ENCODE measurements around the gene SPIRE1. TPM values are rescaled to one million over a fixed set of nuclear protein-coding genes. Genes with fewer than 3 reads are reported as not detected.
"Not testable (repeated sequence)": the region's sequence is repeated elsewhere in the genome, so short reads cannot be mapped to it uniquely, and the experiment has no call there.

The SPIRE1 gene
- total RNA-seq, 6 experiments from 2014 or later: 22.2 to 33.7 (median 28.2) TPM

- H3K4me1 Mint-ChIP-seq (ENCODE audit: low read depth): peaks cover 14% of the 10 kb centered on the region; the same call in 1 of the 2 replicates
- no peak overlapping the region for H3K27ac Mint-ChIP-seq
- no peaks in the 10 kb centered on the region for H3K9me3 Mint-ChIP-seq
- no peak overlapping the region for H3K4me3 Mint-ChIP-seq
- TF ChIP-seq CTCF (IDR thresholded peaks at IDR 0.05): no peak
- peaks cover 4% of the 10 kb centered on the region; the same call in 1 of the 2 replicates for H3K36me3 Mint-ChIP-seq (ENCODE audit: low read depth)
- DNase-seq: no peak
- no peaks in the 10 kb centered on the region for H3K27me3 Mint-ChIP-seq (ENCODE audit: insufficient read depth)
Measured at GRCh38 chr18:12564861-12565260, 93.0 kb downstream of the SPIRE1 start.

- Mint-ChIP-seq H3K4me3 (no peak overlapping the region), H3K36me3 (ENCODE audit: low read depth) (peaks cover 9% of the 10 kb centered on the region; the same call in 1 of the 2 replicates), H3K27me3 (ENCODE audit: insufficient read depth) (no peaks in the 10 kb centered on the region), H3K27ac (no peak overlapping the region), H3K9me3 (0 out of 2 replicates have a peak, but pooled peaks cover 4% of the 10 kb centered on the region), H3K4me1 (ENCODE audit: low read depth) (peaks cover 11% of the 10 kb centered on the region; the same call in 1 of the 2 replicates)
- no peak for TF ChIP-seq CTCF (IDR thresholded peaks at IDR 0.05)
- DNase-seq: no peak
Measured at GRCh38 chr18:12564378-12564777, 93.5 kb downstream of the SPIRE1 start.

- peaks cover 20% of the 10 kb centered on the region for H3K9me3 Mint-ChIP-seq
Measured at GRCh38 chr18:12560600-12560999, 97.3 kb downstream of the SPIRE1 start.

GRCh38 chr18:12559319-12559718 lies 98.6 kb downstream of the SPIRE1 start:
- TF ChIP-seq CTCF (IDR thresholded peaks at IDR 0.05): no peak
- Mint-ChIP-seq H3K4me3 (no peak overlapping the region), H3K36me3 (ENCODE audit: low read depth) (peaks cover 41% of the 10 kb centered on the region), H3K4me1 (ENCODE audit: low read depth) (peaks cover 5% of the 10 kb centered on the region; the same call in 1 of the 2 replicates), H3K9me3 (peaks cover 20% of the 10 kb centered on the region), H3K27me3 (ENCODE audit: insufficient read depth) (no peaks in the 10 kb centered on the region), H3K27ac (no peak overlapping the region)
- DNase-seq: no peak

More at GRCh38 chr18:12560600-12560999, 97.3 kb downstream of the SPIRE1 start:
- not testable (repeated sequence) for H3K4me3 Mint-ChIP-seq; DNase-seq; H3K27ac Mint-ChIP-seq; H3K27me3 Mint-ChIP-seq (ENCODE audit: insufficient read depth); H3K4me1 Mint-ChIP-seq (ENCODE audit: low read depth)
- H3K36me3 Mint-ChIP-seq (ENCODE audit: low read depth): peaks cover 31% of the 10 kb centered on the region

GRCh38 chr18:12556946-12557806 lies 100.7 kb downstream of the SPIRE1 start:
- peaks cover 6% of the 10 kb centered on the region for H3K4me1 Mint-ChIP-seq (ENCODE audit: low read depth)
- H3K9me3 Mint-ChIP-seq: peaks cover 20% of the 10 kb centered on the region
- DNase-seq: no peak
- H3K36me3 Mint-ChIP-seq (ENCODE audit: low read depth): peaks cover 43% of the 10 kb centered on the region
- no peaks in the 10 kb centered on the region for H3K27me3 Mint-ChIP-seq (ENCODE audit: insufficient read depth)
- no peak overlapping the region for H3K4me3 Mint-ChIP-seq
- no peak overlapping the region for H3K27ac Mint-ChIP-seq
- no peak for TF ChIP-seq CTCF (IDR thresholded peaks at IDR 0.05)

- H3K4me1 Mint-ChIP-seq (ENCODE audit: low read depth): peaks cover 12% of the 10 kb centered on the region
- H3K9me3 Mint-ChIP-seq: peaks cover 20% of the 10 kb centered on the region
- H3K27ac Mint-ChIP-seq: no peak overlapping the region
- no peak for TF ChIP-seq CTCF (IDR thresholded peaks at IDR 0.05)
- H3K4me3 Mint-ChIP-seq: no peak overlapping the region
- H3K27me3 Mint-ChIP-seq (ENCODE audit: insufficient read depth): no peaks in the 10 kb centered on the region
- no peak for DNase-seq
- H3K36me3 Mint-ChIP-seq (ENCODE audit: low read depth): peaks cover 39% of the 10 kb centered on the region
Measured at GRCh38 chr18:12554796-12555388, 103.0 kb downstream of the SPIRE1 start.
